GM23248 (cell line): ENCODE data around the gene MICAL1. TPM values are rescaled to one million over a fixed set of nuclear protein-coding genes. Genes with fewer than 3 reads are reported as not detected.

Source experiments
- DNase-seq: peaks from one replicate; pipeline ENCODE4 v3.0.0-alpha.2; 2015
- H2AFZ ChIP-seq: fragments of 200-600 bp; sonication (generic); 2 replicates; pipeline ENCODE4 v1.6.1; 2016; ENCODE audit warnings: antibody characterized with exemption
- H3F3A ChIP-seq: fragments of 200-600 bp; sonication (generic); 2 replicates; pipeline ENCODE4 v1.6.1; 2016; ENCODE audit warnings: mild to moderate bottlenecking, antibody characterized with exemption, mixed run types; ENCODE audit not compliant: insufficient read depth
- H3K27ac ChIP-seq: fragments of 200-600 bp; sonication (generic); 2 replicates; pipeline ENCODE4 v1.5.1; 2016; ENCODE audit warnings: mild to moderate bottlenecking
- H3K27me3 ChIP-seq: fragments of 200-600 bp; sonication (generic); replicated peaks from 2 replicates; pipeline ENCODE4 v1.6.1; 2016; ENCODE audit warnings: mild to moderate bottlenecking; ENCODE audit not compliant: insufficient read depth
- H3K36me3 ChIP-seq: fragments of 200-600 bp; sonication (generic); 2 replicates; pipeline ENCODE4 v1.6.1; 2016; ENCODE audit warnings: low read depth, mild to moderate bottlenecking
- H3K4me1 ChIP-seq: fragments of 200-600 bp; sonication (generic); 2 replicates; pipeline ENCODE4 v1.6.1; 2016; ENCODE audit warnings: mild to moderate bottlenecking; ENCODE audit not compliant: insufficient read depth
- H3K4me2 ChIP-seq: fragments of 200-600 bp; sonication (generic); one replicate; pipeline ENCODE4 v1.6.1; 2016; ENCODE audit warnings: mild to moderate bottlenecking; ENCODE audit not compliant: unreplicated experiment
- H3K4me3 ChIP-seq: fragments of 200-600 bp; sonication (generic); 2 replicates; pipeline ENCODE4 v1.5.1; 2016; ENCODE audit warnings: mild to moderate bottlenecking
- H3K79me2 ChIP-seq: fragments of 200-600 bp; sonication (generic); 2 replicates; pipeline ENCODE4 v1.6.1; 2016; ENCODE audit warnings: mild to moderate bottlenecking; ENCODE audit not compliant: insufficient read depth
- H3K9ac ChIP-seq: fragments of 200-600 bp; sonication (generic); 2 replicates; pipeline ENCODE4 v1.6.1; 2016; ENCODE audit warnings: mild to moderate bottlenecking
- H3K9me2 ChIP-seq: fragments of 200-600 bp; sonication (generic); 2 replicates; pipeline ENCODE4 v1.6.1; 2016; ENCODE audit warnings: mixed run types, mild to moderate bottlenecking, moderate library complexity; ENCODE audit not compliant: insufficient read depth
- H3K9me3 ChIP-seq: fragments of 200-600 bp; sonication (generic); one replicate; pipeline ENCODE4 v1.6.1; 2017; ENCODE audit warnings: low read depth
- H4K20me1 ChIP-seq: fragments of 200-600 bp; sonication (generic); 2 replicates; pipeline ENCODE4 v1.6.0; 2016; ENCODE audit not compliant: insufficient read depth
- EZH2 ChIP-seq: fragments of 200-600 bp; sonication (generic); IDR thresholded peaks from 2 replicates; pipeline ENCODE4 v1.6.1; 2018; ENCODE audit warnings: antibody characterized with exemption, mild to moderate bottlenecking; ENCODE audit not compliant: insufficient read depth, poor library complexity, severe bottlenecking
- EZH2phosphoT487 ChIP-seq: fragments of 200-600 bp; sonication (generic); IDR thresholded peaks from 2 replicates; pipeline ENCODE4 v1.6.1; 2018; ENCODE audit warnings: antibody characterized with exemption, moderate library complexity, mild to moderate bottlenecking, low read depth; ENCODE audit not compliant: insufficient read depth
- WGBS, 2 experiments: methylation state at CpG; one replicate each; pipeline ENCODE4 v1.1.6; 2015 to 2017; ENCODE audit warnings: low lambda C conversion rate in 2 of 2, low coverage in 1 of 2; ENCODE audit errors: missing lambda C conversion rate in 2 of 2; 5-methylcytosine and 5-hydroxymethylcytosine counted together
- in situ Hi-C: fragments of 300-500 bp; cut with MboI; formaldehyde crosslinking; loops from 2 replicates; pipeline ENCODE4 v1.15.0; 2020
- polyA plus RNA-seq: library from polyadenylated mRNA; unstranded; fragments of >200 nt; fragmentation: Nextera tagmentation; extraction: Ambion mirVana; gene quantifications from 2 replicates; pipeline ENCODE4 v1.2.1, GENCODE V29; 2016
- total RNA-seq: library from RNA; depleted of rRNA; stranded (reverse); fragments of >200 nt; shearing (Covaris generic); gene quantifications from 2 replicates; pipeline ENCODE4 v1.2.3, GENCODE V29; 2014

MICAL1 gene
- total and polyA plus RNA-seq, 2 experiments from 2014 or later: 26.1 to 57.8 TPM

DNA sequence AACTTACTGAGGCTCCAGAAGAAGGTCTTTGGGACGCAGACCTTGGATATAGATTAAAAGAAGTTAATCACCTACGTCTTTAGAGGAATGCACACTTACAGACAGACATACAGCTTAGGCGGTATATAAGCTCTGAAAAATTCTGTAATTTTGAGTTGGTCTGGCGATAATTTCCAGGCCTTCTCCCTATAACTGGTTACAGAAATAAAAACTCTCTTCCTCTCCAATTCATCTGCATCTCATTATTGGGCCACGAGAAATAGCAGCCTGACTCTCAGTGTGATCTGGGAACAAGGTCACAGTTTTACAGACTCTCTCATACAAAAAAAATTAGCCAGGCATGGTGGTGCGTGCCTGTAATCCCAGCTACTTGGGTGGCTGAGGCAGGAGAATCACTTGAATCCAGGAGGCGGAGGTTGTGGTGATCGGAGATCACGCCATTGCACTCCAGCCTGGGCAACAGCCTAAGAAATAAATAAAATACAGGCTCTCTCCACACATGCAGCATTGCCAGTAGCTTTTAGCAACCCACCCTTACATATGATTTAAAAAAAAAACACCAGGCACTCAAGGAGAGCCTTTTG, 22.7 kb upstream of the MICAL1 start:
- Histone ChIP-seq H3K27me3 (no peaks in the 10 kb centered on the region), H3K4me2 (peak overlapping the region; percentile 74), H3K79me2 (peaks cover 64% of the 10 kb centered on the region), H3K4me1 (peaks cover 40% of the 10 kb centered on the region), H3K9me2 (no peaks in the 10 kb centered on the region), H3K27ac (peak overlapping the region; percentile 59), H3K9ac (peak overlapping the region; percentile 58), H3F3A (no peaks in the 10 kb centered on the region), H3K9me3 (no peaks in the 10 kb centered on the region), H3K36me3 (peaks cover 32% of the 10 kb centered on the region), H3K4me3 (peak overlapping the region; percentile 57), H2AFZ (peak overlapping the region; percentile 35), H4K20me1 (no peaks in the 10 kb centered on the region)
- in situ Hi-C loops: no loop called here
- peak; percentile 48 for DNase-seq
- 28 to 29% methylated on average over 9 of the region's 9 CpGs for WGBS, 2 experiments
- TF ChIP-seq EZH2: no peak
- no peak for TF ChIP-seq EZH2phosphoT487

DNA sequence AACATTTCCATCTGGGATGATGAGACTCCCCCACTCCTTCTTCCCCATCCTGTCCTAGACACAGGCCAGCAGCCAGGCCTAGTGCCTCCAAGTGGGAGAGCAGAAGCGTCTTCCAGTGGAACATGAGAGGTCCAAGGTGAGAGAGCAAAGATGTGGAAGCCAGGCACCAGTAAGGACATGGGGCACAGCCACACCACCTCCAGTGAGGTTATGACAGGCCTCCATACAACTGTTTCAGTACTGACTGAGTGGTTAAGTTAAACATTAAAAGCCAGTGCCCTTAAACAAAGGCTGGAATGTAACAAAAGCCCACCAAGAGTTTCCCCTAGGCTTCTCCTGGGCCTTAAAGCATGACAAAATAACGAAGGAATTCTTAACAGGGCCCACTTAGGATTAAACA, 22.2 kb upstream of the MICAL1 start:
- peak overlapping the region; percentile 59 for H3K27ac ChIP-seq

DNA sequence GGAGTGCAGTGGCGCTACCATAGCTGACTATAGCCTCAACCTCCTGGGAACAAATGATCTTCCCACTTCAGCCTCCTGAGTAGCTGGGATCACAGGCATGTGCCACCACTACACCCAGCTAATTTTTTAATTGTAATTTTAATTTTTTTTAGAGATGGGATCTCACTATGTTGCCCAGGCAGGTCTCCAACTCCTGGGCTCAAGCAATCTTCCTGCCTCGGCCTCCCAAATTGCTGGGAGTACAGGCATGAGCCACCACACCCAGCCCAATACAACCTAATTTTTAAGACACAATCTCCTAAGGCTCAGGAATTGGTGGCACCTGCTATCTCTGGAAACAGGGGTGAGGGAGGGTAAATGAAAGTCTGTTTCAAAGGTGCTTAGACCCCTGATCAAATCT, 21.6 kb upstream of the MICAL1 start:
- no peak overlapping the region for H2AFZ ChIP-seq
- no peaks in the 10 kb centered on the region for H3K9me3 ChIP-seq
- H3K36me3 ChIP-seq: peaks cover 38% of the 10 kb centered on the region
- H3K27me3 ChIP-seq: no peaks in the 10 kb centered on the region
- no peaks in the 10 kb centered on the region for H4K20me1 ChIP-seq
- in situ Hi-C loops: no loop called here
- peaks cover 63% of the 10 kb centered on the region for H3K79me2 ChIP-seq
- no peak overlapping the region for H3K27ac ChIP-seq
- H3K4me3 ChIP-seq: no peak overlapping the region; the same call in 1 of the 2 replicates
- H3K4me2 ChIP-seq: no peak overlapping the region
- no peak for DNase-seq
- H3K9me2 ChIP-seq: no peaks in the 10 kb centered on the region
- no peaks in the 10 kb centered on the region for H3F3A ChIP-seq
- WGBS, 2 experiments: 91 to 93% methylated on average over 2 of the region's 2 CpGs
- H3K4me1 ChIP-seq: peaks cover 39% of the 10 kb centered on the region
- H3K9ac ChIP-seq: peak overlapping the region; percentile 58; the same call in 1 of the 2 replicates
- TF ChIP-seq EZH2 (no peak), EZH2phosphoT487 (no peak)

More for the DNA sequence above, 22.2 kb upstream of the MICAL1 start:
- Histone ChIP-seq H2AFZ (peak overlapping the region; percentile 35; the same call in 1 of the 2 replicates), H3K27me3 (no peaks in the 10 kb centered on the region), H3K36me3 (peaks cover 37% of the 10 kb centered on the region), H3K9ac (peak overlapping the region; percentile 58), H3K4me1 (peaks cover 40% of the 10 kb centered on the region), H3F3A (no peaks in the 10 kb centered on the region), H3K4me3 (peak overlapping the region; percentile 57; the same call in 1 of the 2 replicates), H3K4me2 (peak overlapping the region; percentile 74), H3K9me2 (no peaks in the 10 kb centered on the region), H3K9me3 (no peaks in the 10 kb centered on the region), H4K20me1 (no peaks in the 10 kb centered on the region), H3K79me2 (peaks cover 64% of the 10 kb centered on the region)
- in situ Hi-C loops: no loop called here
- TF ChIP-seq EZH2phosphoT487: no peak
- no peak for TF ChIP-seq EZH2
- no peak for DNase-seq
- 9 to 17% methylated on average over 2 of the region's 2 CpGs for WGBS, 2 experiments

DNA sequence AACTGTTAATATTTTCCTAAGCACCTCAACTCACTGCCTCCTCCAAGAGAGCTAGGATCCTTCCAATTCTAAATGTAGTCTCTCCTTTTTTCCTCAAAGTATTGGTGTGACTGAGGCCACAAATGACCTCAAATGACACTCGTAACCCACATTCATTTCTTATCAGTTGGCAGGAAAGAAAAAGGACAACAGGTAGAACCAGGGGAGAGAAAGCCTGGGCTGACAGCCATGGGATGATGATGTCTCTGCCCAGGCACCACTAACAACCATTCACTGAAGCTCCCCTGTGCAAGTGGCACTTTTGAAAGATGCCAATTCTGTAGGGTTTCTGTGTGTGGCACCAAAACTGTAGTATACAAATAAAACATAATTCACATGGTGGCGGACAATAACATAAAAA, 20.1 kb upstream of the MICAL1 start:
- Histone ChIP-seq H3K4me2 (no peak overlapping the region), H3K9ac (no peak overlapping the region), H3K27ac (no peak overlapping the region), H3K9me3 (no peaks in the 10 kb centered on the region), H3K4me1 (peaks cover 28% of the 10 kb centered on the region), H3K79me2 (peaks cover 47% of the 10 kb centered on the region), H2AFZ (no peak overlapping the region), H3K4me3 (no peak overlapping the region), H3F3A (no peaks in the 10 kb centered on the region), H3K36me3 (peaks cover 31% of the 10 kb centered on the region; the same call in 1 of the 2 replicates), H3K9me2 (no peaks in the 10 kb centered on the region), H3K27me3 (no peaks in the 10 kb centered on the region), H4K20me1 (no peaks in the 10 kb centered on the region)
- in situ Hi-C loops: no loop called here
- no peak for DNase-seq
- no peak for TF ChIP-seq EZH2phosphoT487
- no peak for TF ChIP-seq EZH2
- WGBS, 2 experiments: 97 to 100% methylated on average over 2 of the region's 2 CpGs
